GM19395 (cell line): Measurements from ENCODE around the gene TEX30.

Experiments
- ATAC-seq: cut with Tn5 transposase; IDR thresholded peaks from one replicate; pipeline ENCODE4 v1.9.1; 2021; ENCODE audit warnings: mild to moderate bottlenecking, moderate library complexity; ENCODE audit not compliant: unreplicated experiment

The TEX30 gene

DNA sequence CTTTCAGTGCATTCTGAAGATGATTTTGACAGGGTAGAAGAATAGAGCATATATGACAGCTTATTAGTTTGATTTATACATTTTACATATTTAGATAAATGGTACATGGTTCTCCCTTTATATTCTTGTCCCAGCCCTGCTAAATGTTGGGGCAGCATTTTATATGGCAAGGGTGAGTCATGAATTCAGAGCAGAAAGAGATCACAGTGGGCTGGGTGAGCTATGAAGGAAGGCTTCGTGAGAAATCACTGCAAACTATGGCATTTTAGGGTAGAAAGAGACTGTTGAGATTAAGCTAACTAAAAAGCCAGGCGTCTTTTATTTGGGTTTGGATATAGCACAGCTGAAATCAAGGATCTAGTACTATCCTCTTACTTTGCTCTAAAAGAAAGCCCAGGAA, 54.8 kb downstream of the TEX30 start:
- no peak for ATAC-seq
